Measurements from ENCODE around the gene TMEM201.

The TMEM201 gene

GRCh38 chr1:9580942-9581341 lies 7.8 kb upstream of the TMEM201 start:
- no peak for DNase-seq

GRCh38 chr1:9586147-9586766 lies 2.5 kb upstream of the TMEM201 start:
- DNase-seq, result no peak

- DNase-seq, result no peak
Measured at GRCh38 chr1:9589144-9589718, 520 bp downstream of the TMEM201 start.

- DNase-seq, result no peak
Measured at GRCh38 chr1:9589719-9590157, 1.0 kb downstream of the TMEM201 start.

GRCh38 chr1:9590201-9590600 lies 1.5 kb downstream of the TMEM201 start:
- no peak for DNase-seq

- no peak for DNase-seq
Measured at GRCh38 chr1:9590945-9591668, 2.4 kb downstream of the TMEM201 start.

- DNase-seq, result no peak
Measured at GRCh38 chr1:9591669-9592509, 3.2 kb downstream of the TMEM201 start.

- no peak for DNase-seq
Measured at GRCh38 chr1:9592510-9593075, 3.9 kb downstream of the TMEM201 start.

- DNase-seq, result no peak
Measured at GRCh38 chr1:9593147-9593491, 4.4 kb downstream of the TMEM201 start.

- DNase-seq, result no peak
Measured at GRCh38 chr1:9593492-9594465, 5.1 kb downstream of the TMEM201 start.

GRCh38 chr1:9594471-9595155 lies 5.9 kb downstream of the TMEM201 start:
- DNase-seq, result no peak

GRCh38 chr1:9595156-9595967 lies 6.7 kb downstream of the TMEM201 start:
- no peak for DNase-seq

- no peak for DNase-seq
Measured at GRCh38 chr1:9595968-9596340, 7.2 kb downstream of the TMEM201 start.

GRCh38 chr1:9596415-9597123 lies 7.9 kb downstream of the TMEM201 start:
- DNase-seq, result no peak

GRCh38 chr1:9597361-9598315 lies 8.9 kb downstream of the TMEM201 start:
- no peak for DNase-seq

GRCh38 chr1:9598316-9598700 lies 9.6 kb downstream of the TMEM201 start:
- DNase-seq, result no peak

- DNase-seq, result no peak
Measured at GRCh38 chr1:9599741-9600140, 11.0 kb downstream of the TMEM201 start.
